IPS-11a (cell line): ENCODE measurements around the gene FBXO31.

Experiments
- H3K4me3 ChIP-seq: one replicate; pipeline ENCODE4 v1.5.1; 2013; ENCODE audit warnings: low read depth, low read length, control low read depth

FBXO31 gene

GRCh38 chr16:87293990-87294389 lies 89.6 kb downstream of the FBXO31 start:
- no peak overlapping the region for H3K4me3 ChIP-seq

DNA sequence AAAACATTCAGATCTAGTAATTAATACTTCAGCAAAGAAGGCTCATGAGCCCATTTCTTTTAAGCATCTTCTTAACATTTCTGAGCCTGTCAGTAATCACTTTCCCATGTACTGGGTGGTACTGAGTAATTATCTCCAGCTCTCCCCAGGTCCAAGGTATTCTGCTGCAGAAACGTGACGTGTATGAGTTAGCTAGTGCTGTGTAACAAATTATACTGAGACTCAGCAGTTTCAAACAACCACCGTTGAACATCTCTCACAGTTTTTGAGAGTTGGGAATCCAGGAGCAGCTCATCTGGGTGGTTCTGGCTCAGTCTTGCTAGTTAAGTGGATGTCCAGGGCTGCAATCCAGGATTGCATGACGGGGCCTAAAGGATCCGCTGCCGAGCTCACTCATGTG lies 91.6 kb downstream of the FBXO31 start:
- H3K4me3 ChIP-seq: no peak overlapping the region

DNA sequence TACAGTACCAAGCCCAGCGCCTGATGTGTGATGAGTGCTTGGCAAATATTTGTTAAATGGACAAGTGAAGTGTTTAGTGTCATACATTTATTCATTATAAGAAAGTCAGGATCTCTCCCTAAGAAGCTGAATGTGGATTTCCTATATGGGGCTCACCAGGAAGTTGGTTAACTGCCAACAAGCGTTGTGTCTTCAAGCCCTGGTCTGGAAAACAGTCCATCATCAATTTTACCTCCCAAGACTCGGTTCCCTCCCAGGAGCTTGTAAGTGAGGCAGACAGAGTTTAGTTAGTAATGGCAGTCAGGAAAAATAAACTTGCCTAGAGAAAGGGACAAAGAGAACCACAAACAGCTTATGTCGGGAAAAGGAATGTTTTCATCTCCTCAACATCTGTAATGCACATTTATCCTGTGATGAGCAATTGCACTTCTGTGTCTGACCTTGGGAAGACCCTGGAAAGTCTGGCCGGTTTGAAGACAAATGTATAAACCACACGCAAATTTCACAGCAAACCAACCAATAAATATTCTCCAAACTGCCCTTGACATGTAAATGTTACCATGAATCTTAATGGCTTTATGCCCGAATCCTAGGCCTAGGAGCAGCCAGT lies 94.7 kb downstream of the FBXO31 start:
- H3K4me3 ChIP-seq: no peak overlapping the region

DNA sequence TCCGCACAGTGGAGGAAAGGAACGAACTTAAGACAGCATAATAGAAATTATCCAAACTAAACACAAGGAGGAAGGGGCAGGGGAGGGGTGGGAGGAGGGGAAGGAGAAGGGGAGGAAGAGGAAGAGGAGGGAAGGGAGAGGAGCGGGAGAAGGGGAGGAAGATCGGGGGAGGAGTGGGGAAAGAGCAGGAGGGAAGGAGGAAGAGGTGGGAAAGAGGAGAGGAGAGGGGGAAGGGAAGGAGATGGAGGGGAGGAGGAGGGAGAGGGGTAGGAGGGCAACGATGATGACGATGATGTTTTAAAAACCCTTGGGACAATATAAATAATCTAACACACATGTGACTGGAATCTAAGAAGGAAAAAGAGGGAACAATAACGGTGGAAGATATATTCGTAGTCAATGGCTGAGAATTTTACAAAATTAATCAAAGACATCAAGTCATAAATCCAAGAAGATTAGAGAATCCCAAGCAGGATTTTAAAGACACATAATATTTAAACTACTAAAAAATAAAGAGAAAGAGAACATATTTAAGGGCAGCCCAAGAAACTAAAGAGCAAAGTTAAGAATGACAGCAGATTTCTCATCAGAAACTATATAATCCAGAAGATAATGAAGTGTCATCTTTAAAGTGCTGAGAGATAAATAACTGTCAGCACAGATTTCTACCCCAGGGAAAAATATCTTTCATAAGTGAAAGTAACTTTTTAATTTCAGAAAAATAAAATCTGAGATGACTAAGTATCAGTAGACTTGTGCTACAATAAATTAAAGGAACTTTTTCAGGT lies 96.5 kb downstream of the FBXO31 start:
- no peak overlapping the region for H3K4me3 ChIP-seq

DNA sequence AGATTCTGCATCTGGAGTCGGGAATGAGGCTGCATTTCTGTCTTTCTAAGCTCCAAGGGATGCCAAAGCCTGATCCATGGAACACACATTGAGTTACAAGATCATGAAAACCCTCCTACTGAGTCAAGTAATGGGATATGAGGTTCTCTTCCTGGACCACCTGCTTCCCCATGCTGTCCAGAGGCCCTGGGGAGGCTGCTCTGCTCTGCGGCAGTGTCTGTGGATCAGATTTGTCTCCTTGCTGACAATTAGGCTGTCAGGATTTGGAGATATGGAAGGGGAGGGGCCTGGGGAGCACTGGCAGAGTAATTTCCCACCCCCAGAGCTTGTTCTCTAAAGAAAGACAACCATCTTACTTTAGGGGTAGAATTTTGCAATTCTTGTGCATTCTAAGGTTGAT lies 99.4 kb downstream of the FBXO31 start:
- no peak overlapping the region for H3K4me3 ChIP-seq

GRCh38 chr16:87279094-87279658 lies 104.4 kb downstream of the FBXO31 start:
- H3K4me3 ChIP-seq: no peak overlapping the region

DNA sequence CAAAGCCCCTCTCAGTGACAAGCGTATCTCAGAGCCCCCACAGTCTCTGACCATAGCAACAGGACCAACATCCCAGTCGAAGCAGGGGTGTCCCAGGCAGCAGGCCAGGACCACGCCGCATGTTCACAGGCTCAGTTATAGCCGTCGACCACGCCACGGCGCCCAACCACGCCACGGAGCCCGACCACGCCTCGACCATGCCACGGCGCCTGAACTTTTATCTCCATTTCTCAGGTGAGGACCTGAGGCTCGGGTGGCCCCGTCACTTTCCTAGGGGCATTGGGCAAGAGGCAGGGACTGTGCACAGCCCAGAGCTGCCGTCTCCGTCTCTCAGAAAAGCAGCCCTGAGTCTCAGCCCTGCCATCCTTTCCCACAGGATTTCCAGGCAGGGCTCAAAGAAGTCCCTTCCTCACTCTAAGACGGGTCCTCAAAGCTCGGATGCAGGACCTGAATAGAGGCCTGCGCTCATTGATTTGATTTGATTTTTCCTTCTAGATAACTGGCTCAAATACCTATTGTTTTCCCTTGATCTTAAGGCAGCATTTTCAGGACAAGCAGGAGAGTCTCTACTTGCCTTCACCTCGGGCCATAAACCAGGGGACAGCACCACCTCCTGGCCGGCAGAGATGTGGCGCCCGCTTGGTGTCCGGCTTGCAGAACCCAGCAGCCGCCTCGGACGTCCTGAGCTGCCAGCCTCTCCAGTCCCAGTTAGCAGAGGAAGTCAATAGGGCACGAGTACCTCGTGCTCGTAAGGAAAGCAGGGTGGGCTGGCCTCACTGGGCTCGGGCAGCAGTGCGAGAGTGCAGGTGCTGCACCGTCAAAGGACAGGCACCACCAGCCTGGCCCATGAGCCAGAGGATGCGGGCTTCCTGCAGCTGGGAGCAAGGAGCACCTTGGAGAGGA lies 105.1 kb downstream of the FBXO31 start:
- no peak overlapping the region for H3K4me3 ChIP-seq
